HL-60 (cell line): Measurements from ENCODE around the gene ARAP2.

ENCODE experiments used
- GABPA ChIP-seq: IDR thresholded peaks from 2 replicates; pipeline ENCODE4 v1.6.1; 2012; ENCODE audit warnings: low read depth
- POLR2AphosphoS5 ChIP-seq: IDR thresholded peaks from 2 replicates; pipeline ENCODE4 v1.6.1; 2012; ENCODE audit warnings: low read depth
- SPI1 ChIP-seq: IDR thresholded peaks from 2 replicates; pipeline ENCODE4 v1.6.1; 2012; ENCODE audit warnings: low read depth, mild to moderate bottlenecking, borderline replicate concordance
- TF ChIP-seq, protein P1 (sequence below): IDR thresholded peaks from one replicate; pipeline ENCODE4 v1.5.1; 2011; ENCODE audit warnings: low read length, control low read depth, inconsistent platforms; ENCODE audit not compliant: insufficient read depth
- TF ChIP-seq, protein P2 (sequence below): IDR thresholded peaks from 2 replicates; pipeline ENCODE4 v1.6.1; 2012; ENCODE audit warnings: low read depth; ENCODE audit not compliant: insufficient replicate concordance

DNA sequence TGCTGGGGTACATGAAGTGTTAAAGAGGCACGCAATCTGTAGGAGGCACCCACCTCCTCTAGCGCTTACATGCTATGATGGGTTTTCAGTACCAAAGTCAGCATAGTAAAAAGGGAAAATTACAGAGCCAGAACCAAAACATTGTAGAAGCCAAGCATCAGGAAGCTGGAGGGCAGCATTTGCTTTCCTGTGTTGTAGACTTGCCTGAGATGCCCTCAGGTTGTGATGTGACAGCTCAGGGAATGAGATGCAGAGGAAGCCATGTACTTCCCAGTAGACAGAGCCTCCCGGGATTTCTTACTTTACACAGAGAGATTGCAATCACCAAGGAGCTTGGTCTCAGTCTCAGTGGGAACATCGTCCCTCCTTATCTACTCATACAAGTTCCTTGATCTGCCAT lies 161.5 kb downstream of the ARAP2 start:
- TF ChIP-seq, protein P1, sequence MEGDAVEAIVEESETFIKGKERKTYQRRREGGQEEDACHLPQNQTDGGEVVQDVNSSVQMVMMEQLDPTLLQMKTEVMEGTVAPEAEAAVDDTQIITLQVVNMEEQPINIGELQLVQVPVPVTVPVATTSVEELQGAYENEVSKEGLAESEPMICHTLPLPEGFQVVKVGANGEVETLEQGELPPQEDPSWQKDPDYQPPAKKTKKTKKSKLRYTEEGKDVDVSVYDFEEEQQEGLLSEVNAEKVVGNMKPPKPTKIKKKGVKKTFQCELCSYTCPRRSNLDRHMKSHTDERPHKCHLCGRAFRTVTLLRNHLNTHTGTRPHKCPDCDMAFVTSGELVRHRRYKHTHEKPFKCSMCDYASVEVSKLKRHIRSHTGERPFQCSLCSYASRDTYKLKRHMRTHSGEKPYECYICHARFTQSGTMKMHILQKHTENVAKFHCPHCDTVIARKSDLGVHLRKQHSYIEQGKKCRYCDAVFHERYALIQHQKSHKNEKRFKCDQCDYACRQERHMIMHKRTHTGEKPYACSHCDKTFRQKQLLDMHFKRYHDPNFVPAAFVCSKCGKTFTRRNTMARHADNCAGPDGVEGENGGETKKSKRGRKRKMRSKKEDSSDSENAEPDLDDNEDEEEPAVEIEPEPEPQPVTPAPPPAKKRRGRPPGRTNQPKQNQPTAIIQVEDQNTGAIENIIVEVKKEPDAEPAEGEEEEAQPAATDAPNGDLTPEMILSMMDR: no peak
- TF ChIP-seq, protein P2, sequence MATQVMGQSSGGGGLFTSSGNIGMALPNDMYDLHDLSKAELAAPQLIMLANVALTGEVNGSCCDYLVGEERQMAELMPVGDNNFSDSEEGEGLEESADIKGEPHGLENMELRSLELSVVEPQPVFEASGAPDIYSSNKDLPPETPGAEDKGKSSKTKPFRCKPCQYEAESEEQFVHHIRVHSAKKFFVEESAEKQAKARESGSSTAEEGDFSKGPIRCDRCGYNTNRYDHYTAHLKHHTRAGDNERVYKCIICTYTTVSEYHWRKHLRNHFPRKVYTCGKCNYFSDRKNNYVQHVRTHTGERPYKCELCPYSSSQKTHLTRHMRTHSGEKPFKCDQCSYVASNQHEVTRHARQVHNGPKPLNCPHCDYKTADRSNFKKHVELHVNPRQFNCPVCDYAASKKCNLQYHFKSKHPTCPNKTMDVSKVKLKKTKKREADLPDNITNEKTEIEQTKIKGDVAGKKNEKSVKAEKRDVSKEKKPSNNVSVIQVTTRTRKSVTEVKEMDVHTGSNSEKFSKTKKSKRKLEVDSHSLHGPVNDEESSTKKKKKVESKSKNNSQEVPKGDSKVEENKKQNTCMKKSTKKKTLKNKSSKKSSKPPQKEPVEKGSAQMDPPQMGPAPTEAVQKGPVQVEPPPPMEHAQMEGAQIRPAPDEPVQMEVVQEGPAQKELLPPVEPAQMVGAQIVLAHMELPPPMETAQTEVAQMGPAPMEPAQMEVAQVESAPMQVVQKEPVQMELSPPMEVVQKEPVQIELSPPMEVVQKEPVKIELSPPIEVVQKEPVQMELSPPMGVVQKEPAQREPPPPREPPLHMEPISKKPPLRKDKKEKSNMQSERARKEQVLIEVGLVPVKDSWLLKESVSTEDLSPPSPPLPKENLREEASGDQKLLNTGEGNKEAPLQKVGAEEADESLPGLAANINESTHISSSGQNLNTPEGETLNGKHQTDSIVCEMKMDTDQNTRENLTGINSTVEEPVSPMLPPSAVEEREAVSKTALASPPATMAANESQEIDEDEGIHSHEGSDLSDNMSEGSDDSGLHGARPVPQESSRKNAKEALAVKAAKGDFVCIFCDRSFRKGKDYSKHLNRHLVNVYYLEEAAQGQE: no peak
- TF ChIP-seq POLR2AphosphoS5 (no peak), GABPA (no peak), SPI1 (no peak)
